Keratinocyte (primary cell): ENCODE measurements around the gene SPDYE18.
"Not testable (repeated sequence)": the region's sequence is repeated elsewhere in the genome, so short reads cannot be mapped to it uniquely, and the experiment has no call there.

Experiments
- EZH2 ChIP-seq: IDR thresholded peaks from one replicate; pipeline ENCODE4 v1.6.1; 2012; ENCODE audit warnings: inconsistent platforms, mild to moderate bottlenecking, low read length, moderate library complexity
- TF ChIP-seq, protein P1 (sequence below), 3 experiments: IDR thresholded peaks in 1 of 3; conservative IDR thresholded peaks in 1 of 3; optimal IDR thresholded peaks in 1 of 3; 2 replicates in 2 of 3; 3 replicates in 1 of 3; pipeline versions ENCODE3 to v1.5.1; 2011; ENCODE audit warnings: low read length in 3 of 3, mild to moderate bottlenecking in 3 of 3, moderate library complexity in 2 of 3, control low read depth in 1 of 3, inconsistent platforms in 1 of 3; ENCODE audit not compliant: insufficient read depth in 2 of 3; ENCODE audit errors: extremely low read depth in 1 of 3

DNA sequence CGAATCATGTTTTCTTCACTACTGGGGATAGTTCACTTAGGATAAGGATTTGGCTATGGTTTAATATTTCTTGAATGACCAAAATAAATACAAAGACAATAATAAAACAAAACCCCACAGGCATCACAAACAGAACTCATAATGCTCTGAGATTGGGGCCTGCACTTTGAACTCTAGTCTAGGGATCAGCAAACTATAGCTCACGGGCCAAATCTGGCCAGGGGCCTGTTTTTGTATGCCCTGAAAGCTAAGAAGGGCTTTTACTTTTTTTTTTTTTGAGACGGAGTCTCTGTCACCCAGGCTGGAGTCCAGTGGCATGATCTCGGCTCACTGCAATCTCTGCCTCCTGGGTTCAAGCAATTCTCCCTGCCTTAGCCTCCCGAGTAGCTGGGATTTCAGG, 14.7 kb upstream of the SPDYE18 start:
- TF ChIP-seq, protein P1, sequence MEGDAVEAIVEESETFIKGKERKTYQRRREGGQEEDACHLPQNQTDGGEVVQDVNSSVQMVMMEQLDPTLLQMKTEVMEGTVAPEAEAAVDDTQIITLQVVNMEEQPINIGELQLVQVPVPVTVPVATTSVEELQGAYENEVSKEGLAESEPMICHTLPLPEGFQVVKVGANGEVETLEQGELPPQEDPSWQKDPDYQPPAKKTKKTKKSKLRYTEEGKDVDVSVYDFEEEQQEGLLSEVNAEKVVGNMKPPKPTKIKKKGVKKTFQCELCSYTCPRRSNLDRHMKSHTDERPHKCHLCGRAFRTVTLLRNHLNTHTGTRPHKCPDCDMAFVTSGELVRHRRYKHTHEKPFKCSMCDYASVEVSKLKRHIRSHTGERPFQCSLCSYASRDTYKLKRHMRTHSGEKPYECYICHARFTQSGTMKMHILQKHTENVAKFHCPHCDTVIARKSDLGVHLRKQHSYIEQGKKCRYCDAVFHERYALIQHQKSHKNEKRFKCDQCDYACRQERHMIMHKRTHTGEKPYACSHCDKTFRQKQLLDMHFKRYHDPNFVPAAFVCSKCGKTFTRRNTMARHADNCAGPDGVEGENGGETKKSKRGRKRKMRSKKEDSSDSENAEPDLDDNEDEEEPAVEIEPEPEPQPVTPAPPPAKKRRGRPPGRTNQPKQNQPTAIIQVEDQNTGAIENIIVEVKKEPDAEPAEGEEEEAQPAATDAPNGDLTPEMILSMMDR (optimal IDR thresholded peaks at IDR 0.05 in 1 of 3, IDR thresholded peaks at IDR 0.05 in 1 of 3, conservative IDR thresholded peaks at IDR 0.05 in 1 of 3; ENCODE audit: extremely low read depth in 1 of 3, insufficient read depth in 2 of 3, low read length in 3 of 3) = not testable (repeated sequence)
- TF ChIP-seq EZH2 = not testable (repeated sequence)
